ENCODE data around the gene MMP2. TPM values are rescaled to one million over a fixed set of nuclear protein-coding genes. Genes with fewer than 3 reads are reported as not detected.

Gene MMP2
- total and polyA plus RNA-seq, 10 of the 15 experiments (the other 5 are each of a cell fraction or from before 2014, with no cell fraction given) = 0.37 to 0.80 (median 0.59) TPM; not detected in 7

DNA sequence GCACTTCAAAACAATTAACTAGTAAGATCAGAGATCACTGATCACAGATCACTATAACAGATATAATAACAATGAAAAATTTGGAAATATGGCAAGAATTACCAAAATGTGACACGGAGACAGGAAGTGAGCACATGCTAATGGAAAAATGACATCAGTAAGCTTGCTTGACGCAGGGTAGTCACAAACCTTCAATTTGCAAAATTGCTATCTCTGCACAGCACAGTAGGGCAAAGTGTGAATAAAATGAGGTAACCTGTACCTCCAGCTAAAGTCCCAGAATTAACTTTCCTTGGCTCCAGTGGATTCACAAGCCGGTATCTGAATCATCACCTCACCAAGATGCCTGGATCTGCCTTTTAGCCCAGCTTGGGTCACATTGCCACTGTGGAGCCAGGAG lies 4.2 kb upstream of the MMP2 start:
- no peak for TF ChIP-seq BACH1 (IDR thresholded peaks at IDR 0.05; ENCODE audit: borderline replicate concordance)
- TF ChIP-seq CREM (IDR thresholded peaks at IDR 0.05; ENCODE audit: low read depth) = no peak
- TF ChIP-seq STAT3 (IDR thresholded peaks at IDR 0.05; ENCODE audit: low read depth, low read length) = no peak
- no peak for TF ChIP-seq ZBED1 (IDR thresholded peaks at IDR 0.05; ENCODE audit: borderline replicate concordance)
- no peak for TF ChIP-seq ZNF207 (IDR thresholded peaks at IDR 0.05; ENCODE audit: borderline replicate concordance)
- TF ChIP-seq SREBF2 (IDR thresholded peaks at IDR 0.05; ENCODE audit: low read length) = no peak
- no peak for TF ChIP-seq NRF1 (conservative IDR thresholded peaks at IDR 0.05; ENCODE audit: low read depth, low read length)
- TF ChIP-seq SUPT20H (IDR thresholded peaks at IDR 0.05; ENCODE audit: borderline replicate concordance, control insufficient read depth, low read depth, low read length) = no peak
- TF ChIP-seq SPI1 (IDR thresholded peaks at IDR 0.05; ENCODE audit: borderline replicate concordance, insufficient read depth, low read depth, low read length) = no peak
- TF ChIP-seq WRNIP1 (IDR thresholded peaks at IDR 0.05; ENCODE audit: borderline replicate concordance, low read depth, low read length) = no peak
- no peak for TF ChIP-seq HDAC2 (IDR thresholded peaks at IDR 0.05)
- TF ChIP-seq CHD4 (IDR thresholded peaks at IDR 0.05) = no peak
- no peak for TF ChIP-seq KLF5 (IDR thresholded peaks at IDR 0.05; ENCODE audit: partially characterized antibody)
- no peak for TF ChIP-seq CBX5 (IDR thresholded peaks at IDR 0.05; ENCODE audit: low read depth)
- TF ChIP-seq, protein P1, sequence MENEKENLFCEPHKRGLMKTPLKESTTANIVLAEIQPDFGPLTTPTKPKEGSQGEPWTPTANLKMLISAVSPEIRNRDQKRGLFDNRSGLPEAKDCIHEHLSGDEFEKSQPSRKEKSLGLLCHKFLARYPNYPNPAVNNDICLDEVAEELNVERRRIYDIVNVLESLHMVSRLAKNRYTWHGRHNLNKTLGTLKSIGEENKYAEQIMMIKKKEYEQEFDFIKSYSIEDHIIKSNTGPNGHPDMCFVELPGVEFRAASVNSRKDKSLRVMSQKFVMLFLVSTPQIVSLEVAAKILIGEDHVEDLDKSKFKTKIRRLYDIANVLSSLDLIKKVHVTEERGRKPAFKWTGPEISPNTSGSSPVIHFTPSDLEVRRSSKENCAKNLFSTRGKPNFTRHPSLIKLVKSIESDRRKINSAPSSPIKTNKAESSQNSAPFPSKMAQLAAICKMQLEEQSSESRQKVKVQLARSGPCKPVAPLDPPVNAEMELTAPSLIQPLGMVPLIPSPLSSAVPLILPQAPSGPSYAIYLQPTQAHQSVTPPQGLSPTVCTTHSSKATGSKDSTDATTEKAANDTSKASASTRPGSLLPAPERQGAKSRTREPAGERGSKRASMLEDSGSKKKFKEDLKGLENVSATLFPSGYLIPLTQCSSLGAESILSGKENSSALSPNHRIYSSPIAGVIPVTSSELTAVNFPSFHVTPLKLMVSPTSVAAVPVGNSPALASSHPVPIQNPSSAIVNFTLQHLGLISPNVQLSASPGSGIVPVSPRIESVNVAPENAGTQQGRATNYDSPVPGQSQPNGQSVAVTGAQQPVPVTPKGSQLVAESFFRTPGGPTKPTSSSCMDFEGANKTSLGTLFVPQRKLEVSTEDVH (IDR thresholded peaks at IDR 0.05; ENCODE audit: low read depth, partially characterized antibody) = no peak
- TF ChIP-seq, protein P2, sequence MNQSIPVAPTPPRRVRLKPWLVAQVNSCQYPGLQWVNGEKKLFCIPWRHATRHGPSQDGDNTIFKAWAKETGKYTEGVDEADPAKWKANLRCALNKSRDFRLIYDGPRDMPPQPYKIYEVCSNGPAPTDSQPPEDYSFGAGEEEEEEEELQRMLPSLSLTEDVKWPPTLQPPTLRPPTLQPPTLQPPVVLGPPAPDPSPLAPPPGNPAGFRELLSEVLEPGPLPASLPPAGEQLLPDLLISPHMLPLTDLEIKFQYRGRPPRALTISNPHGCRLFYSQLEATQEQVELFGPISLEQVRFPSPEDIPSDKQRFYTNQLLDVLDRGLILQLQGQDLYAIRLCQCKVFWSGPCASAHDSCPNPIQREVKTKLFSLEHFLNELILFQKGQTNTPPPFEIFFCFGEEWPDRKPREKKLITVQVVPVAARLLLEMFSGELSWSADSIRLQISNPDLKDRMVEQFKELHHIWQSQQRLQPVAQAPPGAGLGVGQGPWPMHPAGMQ (IDR thresholded peaks at IDR 0.05; ENCODE audit: borderline replicate concordance) = no peak
- TF ChIP-seq NR2C2 (IDR thresholded peaks at IDR 0.05; ENCODE audit: borderline replicate concordance, control insufficient read depth, insufficient read length, low read depth) = no peak
- TF ChIP-seq, protein P3, sequence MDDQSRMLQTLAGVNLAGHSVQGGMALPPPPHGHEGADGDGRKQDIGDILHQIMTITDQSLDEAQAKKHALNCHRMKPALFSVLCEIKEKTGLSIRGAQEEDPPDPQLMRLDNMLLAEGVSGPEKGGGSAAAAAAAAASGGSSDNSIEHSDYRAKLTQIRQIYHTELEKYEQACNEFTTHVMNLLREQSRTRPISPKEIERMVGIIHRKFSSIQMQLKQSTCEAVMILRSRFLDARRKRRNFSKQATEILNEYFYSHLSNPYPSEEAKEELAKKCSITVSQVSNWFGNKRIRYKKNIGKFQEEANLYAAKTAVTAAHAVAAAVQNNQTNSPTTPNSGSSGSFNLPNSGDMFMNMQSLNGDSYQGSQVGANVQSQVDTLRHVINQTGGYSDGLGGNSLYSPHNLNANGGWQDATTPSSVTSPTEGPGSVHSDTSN (IDR thresholded peaks at IDR 0.05; ENCODE audit: insufficient replicate concordance, low read depth, low read length) = no peak
- TF ChIP-seq MLLT1 (IDR thresholded peaks at IDR 0.05) = no peak
- no peak overlapping the region for H3K27ac ChIP-seq (ENCODE audit: control insufficient read depth, insufficient read depth)
- no peaks in the 10 kb centered on the region for H3K9me3 ChIP-seq (replicated peaks; ENCODE audit: control insufficient read depth, insufficient read depth, low read length)
- no peak overlapping the region for H3K4me2 ChIP-seq (ENCODE audit: control insufficient read depth, insufficient read depth)
- ChIA-PET CTCF (interaction anchor here (1.4 to 2.8 kb wide), 2 partner anchors 10 to 18 kb away, joined by 3 to 19 read pairs; no protein-coding TSS in a partner anchor), SMC1A (ENCODE audit: uncharacterized antibody, unreplicated experiment) (no interaction called here), RAD21 (ENCODE audit: unreplicated experiment) (no interaction called here), POLR2A (no interaction called here)
- DNase-seq (ENCODE audit: low read depth, low spot score) = no peak
- H3K9ac ChIP-seq (ENCODE audit: control insufficient read depth, insufficient read depth, low read length) = no peak overlapping the region
- no peaks in the 10 kb centered on the region for H3K27me3 ChIP-seq (replicated peaks in 1 of 2; ENCODE audit: control insufficient read depth in 2 of 2, insufficient read depth in 2 of 2, low read length in 1 of 2)
- no peak for ATAC-seq
- no peaks in the 10 kb centered on the region for H4K20me1 ChIP-seq (ENCODE audit: control insufficient read depth, insufficient read depth)
- no peak overlapping the region for H3K4me3 ChIP-seq
- no peak overlapping the region for H2AFZ ChIP-seq (ENCODE audit: control insufficient read depth, low read depth, low read length)
- intact Hi-C loops (cut with micrococcal nuclease; ENCODE audit: unreplicated experiment) (no loop called here), in situ Hi-C loops (cut with MboI) (no loop called here)
- H3K4me1 ChIP-seq (ENCODE audit: control insufficient read depth, insufficient read depth, low read length) = no peaks in the 10 kb centered on the region; the same call in 1 of the 2 replicates
- H3K79me2 ChIP-seq (ENCODE audit: control insufficient read depth, insufficient read depth, low read length) = no peaks in the 10 kb centered on the region
- 52% methylated on average over 3 of the region's 3 CpGs for WGBS (ENCODE audit: insufficient coverage, insufficient replicate concordance, low lambda C conversion rate, missing lambda C conversion rate)
- H3K36me3 ChIP-seq (ENCODE audit: control insufficient read depth in 2 of 2, insufficient read depth in 2 of 2, low read length in 1 of 2) = no peaks in the 10 kb centered on the region
- FAIRE-seq = no peak
- BruUV-seq (replicated peaks) = no TSS peak

Data from GM12878 (cell line).